VCaP (cell line): Measurements from ENCODE around the gene LPP.

ENCODE experiments used
- H3K27ac ChIP-seq: fragments of 450-650 bp; 2 replicates; pipeline ENCODE4 v1.5.1; 2017
- CTCF ChIP-seq: fragments of 450-650 bp; conservative IDR thresholded peaks from 2 replicates; pipeline ENCODE4 v1.5.1; 2017; ENCODE audit warnings: mild to moderate bottlenecking, moderate library complexity

The LPP gene

GRCh38 chr3:188931531-188931930 lies 777.6 kb downstream of the LPP start:
- TF ChIP-seq CTCF, result no peak
- no peak overlapping the region for H3K27ac ChIP-seq

GRCh38 chr3:188934989-188935388 lies 781.0 kb downstream of the LPP start:
- TF ChIP-seq CTCF, result no peak
- H3K27ac ChIP-seq, result no peak overlapping the region

- no peak overlapping the region for H3K27ac ChIP-seq
These were observed 782.7 kb downstream of the LPP start for GRCh38 chr3:188936597-188937107.

GRCh38 chr3:188937389-188937788 lies 783.4 kb downstream of the LPP start:
- no peak overlapping the region for H3K27ac ChIP-seq
- no peak for TF ChIP-seq CTCF

More at GRCh38 chr3:188936597-188937107, 782.7 kb downstream of the LPP start:
- TF ChIP-seq CTCF, result no peak

GRCh38 chr3:188938999-188939398 lies 785.0 kb downstream of the LPP start:
- TF ChIP-seq CTCF, result no peak
- H3K27ac ChIP-seq, result no peak overlapping the region

- no peak overlapping the region for H3K27ac ChIP-seq
- TF ChIP-seq CTCF, result no peak
These were observed 786.0 kb downstream of the LPP start for GRCh38 chr3:188939814-188940572.
